Panc1 (cell line): ENCODE measurements around the gene ENTREP3. TPM values are rescaled to one million over a fixed set of nuclear protein-coding genes. Genes with fewer than 3 reads are reported as not detected.
A peak's percentile ranks its signal among the peaks of the same experiment; 100 is the strongest.
"Not testable (repeated sequence)": the region's sequence is repeated elsewhere in the genome, so short reads cannot be mapped to it uniquely, and the experiment has no call there.

Experiments
- ATAC-seq: fragments of 200-7000 bp; cut with Tn5 transposase; 2 replicates; pipeline ENCODE4 v1.9.1; 2020; ENCODE audit warnings: mild to moderate bottlenecking, moderate library complexity
- BruUV-seq: library from RNA; stranded (reverse); fragments of 400-500 nt; replicated peaks from 2 replicates; lab custom pipeline; 2021; lab: Mats Ljungman, UMichigan
- CTCF ChIA-PET: fragments of 300-600 bp; sonication (Branson Sonifier 250); formaldehyde crosslinking; loops from one replicate; lab custom pipeline; 2022; ENCODE audit warnings: antibody characterized with exemption; lab: Charles Lee
- POLR2A ChIA-PET: fragments of 300-600 bp; sonication (Branson Sonifier 250); formaldehyde crosslinking; loops from one replicate; lab custom pipeline; 2022; ENCODE audit warnings: antibody characterized with exemption; lab: Charles Lee
- DNase-seq: peaks from one replicate; pipeline ENCODE4 v3.0.0-alpha.2; 2010; ENCODE audit warnings: low read depth, low spot score
- H3K27ac ChIP-seq: 2 replicates; pipeline ENCODE4 v1.5.1; 2011; ENCODE audit warnings: mild to moderate bottlenecking, low read length, inconsistent platforms
- H3K27me3 ChIP-seq: fragments of 200-500 bp; sonication (Bioruptor generic); 2 replicates; pipeline ENCODE4 v1.6.0; 2014; ENCODE audit warnings: low read length, inconsistent platforms; ENCODE audit not compliant: control insufficient read depth, insufficient read depth
- H3K36me3 ChIP-seq: fragments of 200-500 bp; sonication (Bioruptor generic); 2 replicates; pipeline ENCODE4 v1.5.1; 2014; ENCODE audit warnings: inconsistent platforms, mild to moderate bottlenecking, low read length, moderate library complexity; ENCODE audit not compliant: control insufficient read depth, insufficient read depth
- H3K4me1 ChIP-seq: 2 replicates; pipeline ENCODE4 v1.5.1; 2011; ENCODE audit warnings: inconsistent platforms, mild to moderate bottlenecking, low read length, moderate library complexity; ENCODE audit not compliant: control insufficient read depth, insufficient read depth
- H3K4me3 ChIP-seq, 2 experiments: 2 replicates each; pipeline ENCODE4 v1.5.1; 2011 to 2012; ENCODE audit warnings: low read depth in 2 of 2, low read length in 2 of 2, mild to moderate bottlenecking in 2 of 2, inconsistent platforms in 1 of 2, moderate library complexity in 1 of 2
- H3K9me3 ChIP-seq: fragments of 200-500 bp; sonication (Bioruptor generic); 2 replicates; pipeline ENCODE4 v1.5.1; 2014; ENCODE audit warnings: low read depth, mild to moderate bottlenecking, inconsistent platforms, low read length, moderate library complexity; ENCODE audit not compliant: control insufficient read depth, insufficient read depth
- CTCF ChIP-seq: fragments of 450-650 bp; IDR thresholded peaks from 2 replicates; pipeline ENCODE4 v1.5.1; 2017; ENCODE audit warnings: mild to moderate bottlenecking
- SIN3A ChIP-seq: IDR thresholded peaks from 2 replicates; pipeline ENCODE4 v1.6.1; 2012; ENCODE audit warnings: low read depth, mild to moderate bottlenecking, low read length, moderate library complexity, borderline replicate concordance; ENCODE audit not compliant: insufficient read depth
- in situ Hi-C: cut with HindIII; loops from 2 replicates; pipeline ENCODE4 v1.10.0; 2016; ENCODE audit warnings: low sequenced_read_pairs, low pct_unique_long_range_greater_than_20kb
- intact Hi-C: fragments of 100-400 bp; cut with micrococcal nuclease; formaldehyde crosslinking; loops from one replicate; pipeline ENCODE4 v1.10.0; 2022; ENCODE audit not compliant: unreplicated experiment
- total RNA-seq: library from RNA; stranded (reverse); gene quantifications from one replicate; pipeline ENCODE4 v1.2.1, GENCODE V29; 2021; ENCODE audit not compliant: unreplicated experiment
- TF ChIP-seq, protein P1 (sequence below), 2 experiments: IDR thresholded peaks; 2 replicates each; pipeline ENCODE4 v1.6.1; 2011 to 2012; ENCODE audit warnings: low read depth in 2 of 2, control low read depth in 1 of 2, low read length in 1 of 2, mild to moderate bottlenecking in 1 of 2, moderate library complexity in 1 of 2; ENCODE audit not compliant: insufficient read depth in 1 of 2

Gene ENTREP3
- total RNA-seq, 1 experiment from 2014 or later, result 94.7 TPM

DNA sequence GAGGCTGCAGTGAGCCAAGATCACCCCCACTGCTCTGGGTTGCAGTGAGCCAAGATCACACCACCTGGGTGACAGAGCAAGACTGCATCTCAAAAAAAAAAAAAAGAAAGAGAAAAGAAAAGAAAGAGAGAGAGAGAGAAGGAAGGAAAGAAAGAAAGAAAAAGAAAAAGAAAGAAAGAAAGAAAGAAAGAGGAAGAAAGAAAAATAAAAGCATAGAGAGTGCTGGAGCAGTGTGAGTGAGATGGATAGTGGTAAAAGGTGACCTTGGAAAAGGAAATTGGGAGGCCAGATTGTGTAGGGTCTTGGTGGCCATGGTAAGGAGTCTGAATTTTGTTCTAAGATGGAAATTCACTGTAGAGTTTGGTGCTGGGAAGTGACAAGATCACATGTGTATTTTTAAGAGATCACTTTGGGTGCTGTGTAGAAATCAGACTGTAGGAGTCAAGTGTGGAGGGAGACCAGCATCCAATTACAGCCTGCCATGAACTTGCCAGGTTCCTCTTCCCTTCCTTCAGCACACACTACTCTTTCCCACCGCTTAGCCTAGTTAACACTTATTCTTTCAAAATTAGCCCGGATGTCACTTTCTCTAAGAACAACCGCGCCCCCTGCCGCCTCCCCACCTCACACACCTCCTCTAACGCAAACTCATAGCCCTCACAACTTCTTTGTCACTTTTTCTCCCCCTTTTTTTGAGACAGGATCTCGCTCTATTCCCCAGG is 28.9 kb downstream of the ENTREP3 start:
- Histone ChIP-seq H3K27me3 (no peaks in the 10 kb centered on the region), H3K36me3 (no peaks in the 10 kb centered on the region), H3K9me3 (no peaks in the 10 kb centered on the region), H3K27ac (peak overlapping the region; percentile 96), H3K4me3 (peak overlapping the region; percentile 74 to 80), H3K4me1 (peaks cover 32% of the 10 kb centered on the region)
- no peak for DNase-seq
- POLR2A ChIA-PET, result interaction anchor here (0.6 kb wide), 1 partner anchor 32 kb away, joined by 3 read pairs; no protein-coding TSS in a partner anchor
- no TSS peak for BruUV-seq
- CTCF ChIA-PET, result interaction anchor here (0.8 kb wide), 1 partner anchor 19 kb away, joined by 3 read pairs; no protein-coding TSS in a partner anchor
- intact Hi-C loops, result loop anchor here (1.0 kb wide), 1 partner anchor 20 kb away; no protein-coding TSS in a partner anchor
- in situ Hi-C loops, result no loop called here
- peak; percentile 78; the same call in 1 of the 2 replicates for TF ChIP-seq CTCF
- no peak for TF ChIP-seq SIN3A
- peak; percentile 29 for ATAC-seq

DNA sequence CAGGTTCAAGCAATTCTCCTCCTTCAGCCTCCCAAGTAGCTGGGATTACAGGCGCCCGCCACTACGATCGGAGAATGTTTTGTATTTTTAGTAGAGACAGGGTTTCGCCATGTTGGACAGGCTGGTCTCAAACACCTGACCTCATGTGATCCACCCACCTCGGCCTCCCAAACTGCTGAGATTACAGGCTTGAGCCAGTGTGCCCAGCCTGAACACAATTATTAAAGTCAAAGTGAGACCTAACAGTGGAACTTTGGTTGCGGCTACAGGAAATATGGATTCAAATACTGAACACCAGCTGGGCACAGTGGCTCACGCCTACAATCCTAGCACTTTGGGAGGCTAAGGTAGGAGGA is 29.9 kb downstream of the ENTREP3 start:
- CTCF ChIA-PET, DNase-seq, BruUV-seq, intact Hi-C loops, POLR2A ChIA-PET, ATAC-seq, H3K9me3 ChIP-seq, H3K36me3 ChIP-seq, in situ Hi-C loops, H3K27me3 ChIP-seq: not testable (repeated sequence)
- H3K4me3 ChIP-seq, result peak overlapping the region in 1 of 2 experiments; percentile 24; a peak in 1 of 4 replicates
- H3K27ac ChIP-seq, result peak overlapping the region; percentile 96
- H3K4me1 ChIP-seq, result peaks cover 32% of the 10 kb centered on the region

DNA sequence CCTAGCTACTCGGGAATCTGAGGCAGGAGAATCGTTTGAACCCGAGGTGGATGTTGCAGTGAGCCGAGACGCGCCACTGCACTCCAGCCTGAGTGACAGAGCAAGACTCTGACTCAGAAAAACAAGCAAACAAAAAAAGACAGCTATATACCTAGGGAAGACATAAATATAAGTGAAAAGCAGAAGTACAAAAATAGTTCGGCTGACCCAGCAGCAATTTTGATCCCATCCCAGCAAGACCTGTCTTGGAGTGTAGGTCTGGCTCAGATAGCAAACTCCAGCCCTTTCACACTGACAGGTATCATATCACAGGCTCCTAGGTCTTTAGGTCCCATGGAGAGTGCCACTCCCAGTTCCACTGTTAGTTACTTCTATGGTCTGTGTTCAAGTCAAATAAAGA is 32.2 kb downstream of the ENTREP3 start:
- Histone ChIP-seq H3K9me3 (no peaks in the 10 kb centered on the region), H3K36me3 (no peaks in the 10 kb centered on the region), H3K27me3 (no peaks in the 10 kb centered on the region), H3K4me1 (peaks cover 30% of the 10 kb centered on the region), H3K4me3 (no peak overlapping the region), H3K27ac (no peak overlapping the region)
- ATAC-seq (no peak), DNase-seq (no peak)
- no TSS peak for BruUV-seq
- in situ Hi-C loops (no loop called here), intact Hi-C loops (no loop called here)
- TF ChIP-seq, protein P1, sequence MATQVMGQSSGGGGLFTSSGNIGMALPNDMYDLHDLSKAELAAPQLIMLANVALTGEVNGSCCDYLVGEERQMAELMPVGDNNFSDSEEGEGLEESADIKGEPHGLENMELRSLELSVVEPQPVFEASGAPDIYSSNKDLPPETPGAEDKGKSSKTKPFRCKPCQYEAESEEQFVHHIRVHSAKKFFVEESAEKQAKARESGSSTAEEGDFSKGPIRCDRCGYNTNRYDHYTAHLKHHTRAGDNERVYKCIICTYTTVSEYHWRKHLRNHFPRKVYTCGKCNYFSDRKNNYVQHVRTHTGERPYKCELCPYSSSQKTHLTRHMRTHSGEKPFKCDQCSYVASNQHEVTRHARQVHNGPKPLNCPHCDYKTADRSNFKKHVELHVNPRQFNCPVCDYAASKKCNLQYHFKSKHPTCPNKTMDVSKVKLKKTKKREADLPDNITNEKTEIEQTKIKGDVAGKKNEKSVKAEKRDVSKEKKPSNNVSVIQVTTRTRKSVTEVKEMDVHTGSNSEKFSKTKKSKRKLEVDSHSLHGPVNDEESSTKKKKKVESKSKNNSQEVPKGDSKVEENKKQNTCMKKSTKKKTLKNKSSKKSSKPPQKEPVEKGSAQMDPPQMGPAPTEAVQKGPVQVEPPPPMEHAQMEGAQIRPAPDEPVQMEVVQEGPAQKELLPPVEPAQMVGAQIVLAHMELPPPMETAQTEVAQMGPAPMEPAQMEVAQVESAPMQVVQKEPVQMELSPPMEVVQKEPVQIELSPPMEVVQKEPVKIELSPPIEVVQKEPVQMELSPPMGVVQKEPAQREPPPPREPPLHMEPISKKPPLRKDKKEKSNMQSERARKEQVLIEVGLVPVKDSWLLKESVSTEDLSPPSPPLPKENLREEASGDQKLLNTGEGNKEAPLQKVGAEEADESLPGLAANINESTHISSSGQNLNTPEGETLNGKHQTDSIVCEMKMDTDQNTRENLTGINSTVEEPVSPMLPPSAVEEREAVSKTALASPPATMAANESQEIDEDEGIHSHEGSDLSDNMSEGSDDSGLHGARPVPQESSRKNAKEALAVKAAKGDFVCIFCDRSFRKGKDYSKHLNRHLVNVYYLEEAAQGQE (IDR thresholded peaks at IDR 0.05; ENCODE audit: insufficient read depth in 1 of 2, low read depth in 2 of 2, low read length in 1 of 2), result no peak
- CTCF ChIA-PET, result no interaction called here
- POLR2A ChIA-PET, result interaction anchor here (1.2 kb wide), 1 partner anchor 14 kb away, joined by 5 read pairs; no protein-coding TSS in a partner anchor

- CTCF ChIA-PET, result interaction anchor here (0.6 kb wide), 1 partner anchor 31 kb away, joined by 3 read pairs; no protein-coding TSS in a partner anchor
- POLR2A ChIA-PET, H3K36me3 ChIP-seq, DNase-seq, ATAC-seq, H3K9me3 ChIP-seq, H3K4me3 ChIP-seq, intact Hi-C loops, BruUV-seq, in situ Hi-C loops, H3K27me3 ChIP-seq: not testable (repeated sequence)
- peak overlapping the region; percentile 2; the same call in 1 of the 2 replicates for H3K27ac ChIP-seq
- peaks cover 15% of the 10 kb centered on the region for H3K4me1 ChIP-seq
Observed at GRCh38 chr1:155220211-155220965, 34.9 kb downstream of the ENTREP3 start.
